GM19035 (cell line): ENCODE data around the gene BRICD5.

Experiments used
- ATAC-seq: cut with Tn5 transposase; IDR thresholded peaks from one replicate; pipeline ENCODE4 v1.9.1; 2021; ENCODE audit not compliant: unreplicated experiment

BRICD5 gene

DNA sequence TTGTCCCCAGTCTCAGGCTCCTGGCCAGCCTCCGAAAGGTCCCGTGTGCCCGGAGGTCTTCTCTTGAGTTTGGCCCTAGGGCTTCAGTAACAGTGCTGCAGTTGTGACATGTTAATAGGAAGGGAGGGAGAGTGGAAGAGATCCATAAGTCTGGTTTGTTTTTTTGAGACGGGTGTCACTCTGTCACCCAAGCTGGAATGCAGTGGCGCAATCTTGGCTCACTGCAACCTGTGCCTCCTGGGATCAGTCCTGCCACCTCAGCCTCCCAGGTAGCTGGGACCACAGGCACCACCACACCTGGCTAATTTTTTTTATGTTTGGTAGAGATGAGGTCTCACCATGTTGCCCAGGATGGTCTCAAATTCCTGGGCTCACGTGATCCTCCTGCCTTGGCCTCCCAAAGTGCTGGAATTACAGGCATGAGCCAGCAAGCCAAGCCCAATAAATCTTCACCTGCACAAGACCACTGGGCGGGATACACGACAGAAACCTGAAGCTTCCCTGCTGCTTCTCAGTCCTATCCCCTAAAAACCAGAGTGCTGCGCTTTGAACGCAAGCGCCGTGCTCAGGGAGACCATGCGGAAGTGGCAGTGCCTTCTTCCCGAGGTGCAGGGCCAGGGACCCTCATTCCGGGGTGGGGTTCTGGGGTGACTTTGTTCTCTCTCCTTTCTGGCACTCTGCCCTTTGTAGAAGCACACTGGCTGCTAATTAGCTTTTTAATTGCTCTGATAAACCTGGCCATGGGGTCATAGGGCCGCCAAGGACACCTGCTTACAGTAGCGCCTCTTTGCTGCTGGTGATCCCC is 44.2 kb downstream of the BRICD5 start:
- ATAC-seq, result no peak

DNA sequence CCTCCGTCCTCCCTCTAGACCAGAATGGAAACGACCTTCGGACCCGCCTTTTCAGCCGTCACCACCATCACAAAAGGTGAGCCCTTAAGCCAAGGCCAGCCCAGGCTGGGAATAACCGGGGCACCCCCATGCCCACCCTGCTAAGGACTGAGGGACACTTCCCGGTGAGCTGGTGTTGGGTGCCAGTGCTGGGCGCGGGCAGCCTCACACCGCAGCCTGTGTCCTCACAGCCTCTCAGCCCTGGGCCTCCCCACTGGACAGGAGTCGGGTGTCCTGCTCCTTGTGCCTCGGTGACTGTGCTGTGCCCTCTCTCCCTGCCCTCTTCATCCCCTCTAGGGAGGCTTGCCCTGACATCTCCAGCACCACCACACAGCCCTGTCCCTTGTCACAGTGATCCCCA is 44.8 kb downstream of the BRICD5 start:
- no peak for ATAC-seq

DNA sequence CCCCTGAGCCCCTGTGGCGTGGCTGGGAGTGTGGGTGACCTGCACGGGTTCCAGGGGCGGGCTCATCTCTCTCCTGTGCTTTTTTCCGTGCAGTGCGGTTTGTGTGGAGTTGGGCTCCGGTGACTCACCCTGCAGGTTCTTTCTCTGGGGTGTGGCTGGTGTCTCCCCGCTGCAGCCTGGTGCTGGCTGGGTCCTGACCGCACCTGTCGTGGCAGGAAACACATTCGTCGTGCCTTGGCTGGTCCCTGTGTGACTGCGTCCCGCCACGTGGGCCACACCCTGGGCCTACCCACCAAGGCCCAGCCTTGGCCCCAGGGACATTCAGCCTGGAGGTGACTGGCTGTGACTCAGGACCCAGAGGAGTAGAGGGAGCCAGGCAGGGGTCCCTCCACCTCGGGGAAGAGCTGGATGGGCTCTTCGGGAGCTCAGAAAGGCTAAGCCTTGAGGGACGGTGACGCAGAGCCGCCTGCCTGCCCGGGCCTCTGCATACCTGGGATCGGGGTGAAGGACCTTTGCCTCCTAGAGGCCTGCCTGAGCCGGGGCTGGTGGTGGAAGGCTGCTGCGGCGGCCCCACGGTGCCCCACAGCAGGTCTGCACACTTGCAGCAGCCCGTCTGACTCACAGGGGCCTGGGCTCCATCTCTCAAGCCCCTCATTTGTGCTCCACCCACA is 47.3 kb downstream of the BRICD5 start:
- ATAC-seq, result no peak

DNA sequence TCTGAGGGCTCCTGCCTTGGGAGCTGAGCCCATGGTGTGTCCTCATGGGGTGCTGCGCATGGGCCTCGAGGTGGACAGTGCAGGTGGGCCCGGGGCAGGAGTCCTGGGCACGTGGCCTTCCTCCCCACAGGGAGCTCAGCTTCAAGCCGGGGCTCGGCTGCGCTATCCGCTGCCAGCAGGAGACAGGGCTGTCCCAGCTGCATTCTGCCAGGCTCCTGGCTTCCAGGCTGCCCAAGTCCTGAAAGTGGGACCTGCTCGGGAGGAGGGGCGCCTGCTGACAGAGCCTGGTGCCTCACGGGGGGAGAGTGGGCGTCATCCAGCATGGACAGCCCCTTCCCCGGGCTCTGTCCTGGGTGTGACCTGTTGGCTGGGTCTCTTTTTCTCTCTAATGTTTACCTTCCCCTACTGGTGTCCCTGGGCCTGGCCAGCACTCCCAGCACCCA is 48.0 kb downstream of the BRICD5 start:
- ATAC-seq, result no peak

DNA sequence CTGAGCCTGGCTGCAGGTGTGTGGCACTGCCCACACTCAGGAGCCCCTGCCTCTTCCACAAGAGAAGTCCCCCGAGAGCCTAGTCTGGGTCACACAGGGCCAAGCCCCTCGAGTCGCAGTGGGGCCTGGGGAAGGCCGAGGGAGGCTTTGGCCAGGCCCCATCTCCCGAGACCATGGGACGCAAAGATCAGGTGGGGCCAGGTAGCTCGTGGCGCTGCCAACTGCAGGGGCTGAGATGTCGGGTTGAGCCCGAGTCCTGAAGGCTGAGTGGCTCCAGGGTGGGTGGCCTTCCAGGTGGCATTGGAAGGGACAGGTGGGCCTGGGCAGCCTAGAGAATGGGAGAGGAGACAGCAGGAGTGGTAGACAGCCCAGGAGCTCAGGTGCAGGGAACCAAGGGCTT is 48.8 kb downstream of the BRICD5 start:
- ATAC-seq, result no peak

DNA sequence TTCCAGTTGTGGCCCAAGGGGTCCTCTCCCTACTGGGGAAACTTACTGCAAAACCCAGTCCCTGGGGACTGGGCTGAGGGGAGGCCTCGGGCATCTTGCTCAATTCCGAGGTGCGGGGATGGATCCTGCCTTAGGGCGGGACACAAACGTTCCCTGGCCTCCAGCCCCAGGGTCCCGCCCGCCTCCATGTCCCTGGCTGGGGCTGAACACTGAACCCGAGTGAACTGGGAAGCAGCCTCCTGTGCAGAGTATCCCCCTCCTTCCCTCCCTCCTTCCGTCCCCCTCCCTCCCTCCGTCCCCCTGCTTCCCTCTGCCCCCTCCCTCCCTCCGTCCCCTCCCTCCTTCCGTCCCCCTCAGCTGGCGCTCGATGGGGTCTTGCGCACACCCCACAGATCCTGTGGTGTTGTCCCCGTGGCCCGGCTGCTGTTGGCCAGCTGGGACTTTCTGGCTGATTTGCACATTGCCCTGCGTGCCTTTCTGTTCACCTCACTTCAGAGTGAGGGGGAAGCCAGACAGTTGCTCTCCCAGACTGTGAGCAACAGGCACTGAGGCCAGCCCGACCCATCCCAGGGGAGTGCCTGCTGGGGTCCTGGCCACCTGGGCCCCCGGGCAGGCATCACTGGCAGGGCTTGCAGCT is 49.6 kb downstream of the BRICD5 start:
- no peak for ATAC-seq
